SK-N-SH treated with all-trans-retinoic acid at 6 μM for 48 hours (cell line): Measurements from ENCODE around the gene FNDC11.

Source experiments
- ARNTL ChIP-seq: fragments of 450-650 bp; formaldehyde crosslinking; IDR thresholded peaks from 2 replicates; pipeline ENCODE4 v1.5.0; 2020; ENCODE audit warnings: low read depth, mild to moderate bottlenecking, moderate library complexity, borderline replicate concordance
- BACH2 ChIP-seq: fragments of 250-450 bp; sonication (Bioruptor Pico); IDR thresholded peaks from 2 replicates; pipeline ENCODE4 v1.9.0; 2021; ENCODE audit warnings: mild to moderate bottlenecking, borderline replicate concordance
- CSDC2 ChIP-seq: fragments of 250-450 bp; sonication (Bioruptor Pico); IDR thresholded peaks from 2 replicates; pipeline ENCODE4 v1.5.0; 2020; ENCODE audit warnings: mild to moderate bottlenecking, moderate library complexity
- ISL1 ChIP-seq: fragments of 250-450 bp; sonication (Bioruptor Pico); IDR thresholded peaks from 2 replicates; pipeline ENCODE4 v2.1.2; 2022; ENCODE audit warnings: mild to moderate bottlenecking, moderate library complexity
- SNAI2 ChIP-seq: fragments of 250-450 bp; sonication (Bioruptor Pico); IDR thresholded peaks from 2 replicates; pipeline ENCODE4 v1.5.0; 2020; ENCODE audit warnings: mild to moderate bottlenecking, moderate library complexity
- TCF4 ChIP-seq: fragments of 250-450 bp; sonication (Bioruptor Pico); IDR thresholded peaks from 2 replicates; pipeline ENCODE4 v1.8.0; 2021; ENCODE audit warnings: mild to moderate bottlenecking, moderate library complexity, borderline replicate concordance
- ZFP3 ChIP-seq: fragments of 250-450 bp; sonication (Bioruptor Pico); IDR thresholded peaks from 2 replicates; pipeline ENCODE4 v1.5.0; 2020; ENCODE audit warnings: mild to moderate bottlenecking, moderate library complexity
- ZFP30 ChIP-seq: fragments of 450-650 bp; formaldehyde crosslinking; IDR thresholded peaks from 2 replicates; pipeline ENCODE4 v1.5.0; 2022; ENCODE audit warnings: mild to moderate bottlenecking, moderate library complexity
- ZNF565 ChIP-seq: fragments of 450-650 bp; formaldehyde crosslinking; conservative IDR thresholded peaks from 2 replicates; pipeline ENCODE4 v1.5.0; 2020; ENCODE audit warnings: low read depth, mild to moderate bottlenecking, moderate library complexity
- TF ChIP-seq, protein P1 (sequence below): fragments of 250-450 bp; sonication (Bioruptor Pico); IDR thresholded peaks from 2 replicates; pipeline ENCODE4 v1.8.0; 2020; ENCODE audit warnings: mild to moderate bottlenecking, moderate library complexity, borderline replicate concordance
- TF ChIP-seq, protein P2 (sequence below): fragments of 250-450 bp; sonication (Bioruptor Pico); IDR thresholded peaks from 2 replicates; pipeline ENCODE4 v1.5.1; 2021; ENCODE audit warnings: mild to moderate bottlenecking, moderate library complexity

DNA sequence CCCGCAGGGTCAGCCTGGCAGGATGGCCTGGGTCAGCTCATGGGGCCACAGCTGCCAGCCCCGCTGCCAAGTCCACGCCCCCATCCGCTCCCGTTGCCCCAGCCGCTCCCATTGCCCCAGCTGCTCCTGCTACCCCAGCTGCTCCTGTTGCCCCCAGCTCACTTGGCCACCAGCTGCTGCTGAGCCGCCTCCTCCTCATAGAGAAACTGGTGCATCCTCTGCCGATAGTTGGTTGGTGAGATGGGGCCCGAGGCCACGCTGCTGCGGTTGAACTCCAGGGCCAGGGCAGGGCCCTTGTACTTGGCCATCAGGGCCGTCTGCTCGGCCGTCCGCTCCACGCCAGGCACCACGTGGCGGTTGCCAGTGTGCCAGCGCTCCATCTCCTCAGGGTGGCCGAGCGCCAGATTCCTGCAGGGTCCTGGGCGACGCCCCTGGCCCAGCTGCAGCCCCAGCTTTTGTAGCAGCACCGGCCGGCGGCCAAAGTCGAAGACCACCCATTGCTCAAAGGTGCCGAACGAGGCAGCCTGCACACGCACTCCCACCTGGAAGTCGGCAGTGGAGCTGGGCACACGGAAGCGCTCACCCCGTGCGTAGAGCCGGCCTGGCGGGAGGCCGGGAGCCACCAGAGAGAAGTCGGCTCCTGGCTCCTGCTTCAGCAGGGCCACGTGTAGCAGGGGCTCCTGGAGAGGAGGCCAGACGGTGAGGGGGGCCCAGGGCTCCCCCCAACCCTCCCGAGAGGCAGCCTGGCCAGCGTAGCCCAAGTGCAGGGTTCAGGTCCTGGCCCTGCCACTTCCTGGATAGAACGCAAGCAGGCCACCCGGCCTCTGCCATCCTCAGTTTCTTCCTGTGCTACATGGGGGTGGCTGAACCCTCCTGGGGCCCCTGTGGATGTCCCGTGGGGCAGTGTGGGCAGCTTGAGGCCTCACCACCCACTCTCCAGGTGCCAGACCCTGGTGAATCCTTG is 15.3 kb downstream of the FNDC11 start:
- no peak for TF ChIP-seq TCF4 (CRISPR knock-in tag)
- TF ChIP-seq BACH2 (CRISPR knock-in tag): no peak
- TF ChIP-seq CSDC2: no peak
- TF ChIP-seq ZNF565: no peak
- TF ChIP-seq, protein P1, sequence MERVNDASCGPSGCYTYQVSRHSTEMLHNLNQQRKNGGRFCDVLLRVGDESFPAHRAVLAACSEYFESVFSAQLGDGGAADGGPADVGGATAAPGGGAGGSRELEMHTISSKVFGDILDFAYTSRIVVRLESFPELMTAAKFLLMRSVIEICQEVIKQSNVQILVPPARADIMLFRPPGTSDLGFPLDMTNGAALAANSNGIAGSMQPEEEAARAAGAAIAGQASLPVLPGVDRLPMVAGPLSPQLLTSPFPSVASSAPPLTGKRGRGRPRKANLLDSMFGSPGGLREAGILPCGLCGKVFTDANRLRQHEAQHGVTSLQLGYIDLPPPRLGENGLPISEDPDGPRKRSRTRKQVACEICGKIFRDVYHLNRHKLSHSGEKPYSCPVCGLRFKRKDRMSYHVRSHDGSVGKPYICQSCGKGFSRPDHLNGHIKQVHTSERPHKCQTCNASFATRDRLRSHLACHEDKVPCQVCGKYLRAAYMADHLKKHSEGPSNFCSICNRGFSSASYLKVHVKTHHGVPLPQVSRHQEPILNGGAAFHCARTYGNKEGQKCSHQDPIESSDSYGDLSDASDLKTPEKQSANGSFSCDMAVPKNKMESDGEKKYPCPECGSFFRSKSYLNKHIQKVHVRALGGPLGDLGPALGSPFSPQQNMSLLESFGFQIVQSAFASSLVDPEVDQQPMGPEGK (CRISPR knock-in tag): no peak
- no peak for TF ChIP-seq ZFP30 (CRISPR knock-in tag)
- no peak for TF ChIP-seq SNAI2 (CRISPR knock-in tag)
- TF ChIP-seq ZFP3: no peak
- TF ChIP-seq ISL1 (CRISPR knock-in tag): no peak
- no peak for TF ChIP-seq ARNTL (CRISPR knock-in tag)
- TF ChIP-seq, protein P2, sequence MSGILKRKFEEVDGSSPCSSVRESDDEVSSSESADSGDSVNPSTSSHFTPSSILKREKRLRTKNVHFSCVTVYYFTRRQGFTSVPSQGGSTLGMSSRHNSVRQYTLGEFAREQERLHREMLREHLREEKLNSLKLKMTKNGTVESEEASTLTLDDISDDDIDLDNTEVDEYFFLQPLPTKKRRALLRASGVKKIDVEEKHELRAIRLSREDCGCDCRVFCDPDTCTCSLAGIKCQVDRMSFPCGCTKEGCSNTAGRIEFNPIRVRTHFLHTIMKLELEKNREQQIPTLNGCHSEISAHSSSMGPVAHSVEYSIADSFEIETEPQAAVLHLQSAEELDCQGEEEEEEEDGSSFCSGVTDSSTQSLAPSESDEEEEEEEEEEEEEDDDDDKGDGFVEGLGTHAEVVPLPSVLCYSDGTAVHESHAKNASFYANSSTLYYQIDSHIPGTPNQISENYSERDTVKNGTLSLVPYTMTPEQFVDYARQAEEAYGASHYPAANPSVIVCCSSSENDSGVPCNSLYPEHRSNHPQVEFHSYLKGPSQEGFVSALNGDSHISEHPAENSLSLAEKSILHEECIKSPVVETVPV (CRISPR knock-in tag): no peak
